Measurements from ENCODE around the gene NUP210.
"Not testable (repeated sequence)": the region's sequence is repeated elsewhere in the genome, so short reads cannot be mapped to it uniquely, and the experiment has no call there.

NUP210 gene

GRCh38 chr3:13429631-13430291, 9.6 kb upstream of the NUP210 start:
- DNase-seq: no peak

GRCh38 chr3:13428678-13429077, 8.6 kb upstream of the NUP210 start:
- not testable (repeated sequence) for DNase-seq

- peak; percentile 68 for DNase-seq
Observed at GRCh38 chr3:13427662-13428603, 7.8 kb upstream of the NUP210 start.

GRCh38 chr3:13426591-13426990, 6.5 kb upstream of the NUP210 start:
- DNase-seq: no peak

- peak; percentile 14 for DNase-seq
Observed at GRCh38 chr3:13425689-13426088, 5.6 kb upstream of the NUP210 start.

GRCh38 chr3:13424865-13425617, 4.9 kb upstream of the NUP210 start:
- no peak for DNase-seq

- DNase-seq: no peak
Observed at GRCh38 chr3:13424141-13424844, 4.2 kb upstream of the NUP210 start.

- peak; percentile 89 for DNase-seq
Observed at GRCh38 chr3:13420831-13421765, 976 bp upstream of the NUP210 start.

- DNase-seq: peak; percentile 59
Observed at GRCh38 chr3:13419505-13420044, 547 bp downstream of the NUP210 start.

- peak; percentile 22 for DNase-seq
Observed at GRCh38 chr3:13417166-13417947, 2.8 kb downstream of the NUP210 start.

GRCh38 chr3:13415997-13416793, 3.9 kb downstream of the NUP210 start:
- DNase-seq: peak; percentile 25

GRCh38 chr3:13415236-13415986, 4.7 kb downstream of the NUP210 start:
- peak; percentile 9 for DNase-seq

- DNase-seq: peak; percentile 76
Observed at GRCh38 chr3:13414040-13414729, 5.9 kb downstream of the NUP210 start.

GRCh38 chr3:13411186-13411860, 8.8 kb downstream of the NUP210 start:
- no peak for DNase-seq

GRCh38 chr3:13408890-13409289, 11.2 kb downstream of the NUP210 start:
- DNase-seq: no peak

GRCh38 chr3:13407926-13408325, 12.2 kb downstream of the NUP210 start:
- no peak for DNase-seq

GRCh38 chr3:13407475-13407874, 12.6 kb downstream of the NUP210 start:
- no peak for DNase-seq
